Transverse colon (tissue), 4 donors: Measurements from ENCODE around the gene ZPBP.

ENCODE experiments used
- EP300 ChIP-seq: sonication (generic); formaldehyde crosslinking; IDR thresholded peaks from one replicate; pipeline ENCODE4 v1.6.1; 2017; ENCODE audit warnings: antibody characterized with exemption, low read depth
- POLR2AphosphoS5 ChIP-seq, 3 donors: sonication (generic); formaldehyde crosslinking; IDR thresholded peaks; one replicate each; pipeline ENCODE4 v1.6.1; 2016; ENCODE audit warnings: antibody characterized with exemption in 3 of 3
- TF ChIP-seq, protein P1 (sequence below), 5 experiments: fragments of 200-600 bp in 3 of 5; fragments of 450-650 bp in 2 of 5; sonication (generic) in 3 of 5; IDR thresholded peaks; 1 replicate in 2 of 5; 2 replicates in 3 of 5; pipeline ENCODE4 v1.5.1; 2016 to 2017; ENCODE audit warnings: antibody characterized with exemption in 5 of 5, inconsistent platforms in 3 of 5, mild to moderate bottlenecking in 2 of 5, moderate library complexity in 1 of 5

DNA sequence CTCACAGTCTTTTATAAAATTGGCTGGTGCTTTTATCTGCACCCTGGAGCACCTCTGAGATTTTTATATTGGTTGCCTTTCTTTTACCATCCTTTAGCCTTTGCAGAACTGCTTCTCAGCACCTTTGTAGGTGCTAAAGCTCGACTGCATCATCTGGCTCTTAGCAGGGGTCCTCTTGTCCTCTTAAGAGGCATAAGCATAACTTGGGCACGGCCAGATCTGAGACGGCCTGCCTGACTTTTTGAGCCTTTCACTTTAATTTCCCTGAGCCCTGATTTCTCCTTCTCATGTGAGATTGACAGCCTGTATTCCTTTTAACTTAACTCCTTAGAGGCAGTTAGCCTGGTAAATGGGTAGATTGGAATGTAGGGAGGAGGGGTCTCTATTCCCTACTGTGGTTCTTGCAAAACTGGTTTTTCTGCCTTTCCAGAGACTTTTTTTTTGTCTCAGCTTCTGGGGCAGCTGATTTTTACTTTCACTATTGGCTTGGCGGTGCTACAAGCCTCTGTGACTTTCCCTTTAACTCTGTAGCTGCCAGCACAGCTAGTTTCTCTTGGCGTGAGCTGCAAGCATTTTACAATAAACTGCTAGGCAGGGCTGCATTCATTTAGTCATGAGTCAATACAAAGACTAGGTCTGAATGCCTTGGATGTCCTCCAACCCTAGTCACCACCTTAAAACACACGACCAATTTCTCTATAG, 24.0 kb downstream of the ZPBP start:
- no peak for TF ChIP-seq POLR2AphosphoS5 (IDR thresholded peaks at IDR 0.05)
- TF ChIP-seq, protein P1, sequence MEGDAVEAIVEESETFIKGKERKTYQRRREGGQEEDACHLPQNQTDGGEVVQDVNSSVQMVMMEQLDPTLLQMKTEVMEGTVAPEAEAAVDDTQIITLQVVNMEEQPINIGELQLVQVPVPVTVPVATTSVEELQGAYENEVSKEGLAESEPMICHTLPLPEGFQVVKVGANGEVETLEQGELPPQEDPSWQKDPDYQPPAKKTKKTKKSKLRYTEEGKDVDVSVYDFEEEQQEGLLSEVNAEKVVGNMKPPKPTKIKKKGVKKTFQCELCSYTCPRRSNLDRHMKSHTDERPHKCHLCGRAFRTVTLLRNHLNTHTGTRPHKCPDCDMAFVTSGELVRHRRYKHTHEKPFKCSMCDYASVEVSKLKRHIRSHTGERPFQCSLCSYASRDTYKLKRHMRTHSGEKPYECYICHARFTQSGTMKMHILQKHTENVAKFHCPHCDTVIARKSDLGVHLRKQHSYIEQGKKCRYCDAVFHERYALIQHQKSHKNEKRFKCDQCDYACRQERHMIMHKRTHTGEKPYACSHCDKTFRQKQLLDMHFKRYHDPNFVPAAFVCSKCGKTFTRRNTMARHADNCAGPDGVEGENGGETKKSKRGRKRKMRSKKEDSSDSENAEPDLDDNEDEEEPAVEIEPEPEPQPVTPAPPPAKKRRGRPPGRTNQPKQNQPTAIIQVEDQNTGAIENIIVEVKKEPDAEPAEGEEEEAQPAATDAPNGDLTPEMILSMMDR (IDR thresholded peaks at IDR 0.05), result no peak
- TF ChIP-seq EP300, result no peak
